A204.1 (cell line): ENCODE data around the gene GPR146.

ENCODE experiments used
- FAIRE-seq: peaks from 2 replicates; lab custom pipeline; 2012; peaks lifted over from hg19 to GRCh38; lab: Jason Lieb, UNC

Gene GPR146

DNA sequence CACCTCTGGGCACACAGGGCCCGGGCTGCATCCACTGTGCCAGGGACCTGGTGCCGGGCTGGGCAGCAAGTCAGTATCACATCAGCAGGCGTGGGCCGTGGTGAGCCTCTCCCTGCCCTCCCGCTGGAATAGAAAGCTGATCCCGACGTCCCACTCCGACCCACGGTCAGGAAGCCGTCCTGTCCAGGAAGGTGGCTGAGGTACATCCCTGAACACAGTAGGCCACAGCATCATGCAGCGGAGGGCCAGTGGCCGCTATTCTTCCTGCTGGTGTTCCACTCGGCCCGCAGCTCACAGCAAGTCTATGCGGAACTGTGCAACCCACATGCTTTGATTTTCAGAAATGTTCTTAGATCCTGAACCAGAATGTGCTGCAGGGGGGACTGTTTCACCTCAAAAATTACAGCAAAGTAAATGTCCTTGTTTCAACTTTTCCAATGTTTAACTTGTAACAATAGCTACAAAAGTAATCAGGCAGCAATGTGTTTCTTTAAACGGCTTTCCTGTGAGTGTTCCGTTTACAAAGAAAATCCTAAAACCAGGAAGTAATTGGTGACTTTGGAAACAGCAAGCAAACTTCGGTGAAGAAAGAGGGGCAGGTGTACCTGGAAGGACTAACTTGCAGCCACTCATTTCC is 676 bp upstream of the GPR146 start:
- FAIRE-seq, result no peak

DNA sequence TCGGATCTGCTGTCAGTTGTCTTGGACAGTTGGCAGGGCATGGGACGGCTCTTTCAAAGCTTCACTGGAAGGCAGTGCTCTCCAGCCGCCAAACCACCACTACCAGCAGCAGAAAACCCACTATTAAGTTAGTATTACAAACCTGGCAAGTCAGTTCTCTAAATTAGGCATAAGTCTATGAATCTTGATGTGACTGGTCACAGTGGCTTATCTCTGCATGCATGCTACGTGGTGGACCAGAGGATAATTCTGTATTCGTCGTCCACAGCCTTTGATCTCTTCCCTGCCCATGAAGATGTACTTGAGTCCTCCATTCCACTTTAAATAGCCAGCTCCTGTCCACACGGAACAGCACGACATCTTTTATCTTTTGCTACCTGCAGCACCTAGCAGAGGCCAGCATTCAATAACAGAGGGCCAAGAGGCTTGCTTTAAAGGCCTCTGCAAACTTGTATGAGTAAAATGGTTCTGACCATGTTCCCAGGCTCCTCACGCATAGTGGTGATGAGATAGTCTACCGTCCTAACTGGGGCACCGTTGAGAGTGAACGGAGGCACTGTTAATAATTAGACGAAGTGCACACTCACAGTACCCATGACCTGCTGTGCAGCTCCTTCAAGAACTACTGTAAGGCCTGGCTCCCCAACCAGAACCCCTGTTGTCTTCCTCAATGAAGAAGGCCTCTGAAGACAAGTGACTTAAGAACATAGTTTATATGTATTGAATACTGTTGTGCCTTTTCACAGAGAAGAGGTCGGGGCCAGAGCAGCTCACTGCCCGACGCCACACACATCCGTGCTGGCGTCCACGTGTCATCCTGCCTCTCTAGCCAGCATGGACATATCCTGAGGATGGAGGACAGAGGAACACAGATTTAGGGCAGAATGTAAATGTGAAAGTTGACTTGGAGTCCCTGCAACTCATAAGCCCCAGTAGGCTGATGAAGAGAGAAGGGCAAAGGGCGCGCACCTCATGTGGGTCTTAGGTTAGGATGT is 1.0 kb downstream of the GPR146 start:
- no peak for FAIRE-seq

DNA sequence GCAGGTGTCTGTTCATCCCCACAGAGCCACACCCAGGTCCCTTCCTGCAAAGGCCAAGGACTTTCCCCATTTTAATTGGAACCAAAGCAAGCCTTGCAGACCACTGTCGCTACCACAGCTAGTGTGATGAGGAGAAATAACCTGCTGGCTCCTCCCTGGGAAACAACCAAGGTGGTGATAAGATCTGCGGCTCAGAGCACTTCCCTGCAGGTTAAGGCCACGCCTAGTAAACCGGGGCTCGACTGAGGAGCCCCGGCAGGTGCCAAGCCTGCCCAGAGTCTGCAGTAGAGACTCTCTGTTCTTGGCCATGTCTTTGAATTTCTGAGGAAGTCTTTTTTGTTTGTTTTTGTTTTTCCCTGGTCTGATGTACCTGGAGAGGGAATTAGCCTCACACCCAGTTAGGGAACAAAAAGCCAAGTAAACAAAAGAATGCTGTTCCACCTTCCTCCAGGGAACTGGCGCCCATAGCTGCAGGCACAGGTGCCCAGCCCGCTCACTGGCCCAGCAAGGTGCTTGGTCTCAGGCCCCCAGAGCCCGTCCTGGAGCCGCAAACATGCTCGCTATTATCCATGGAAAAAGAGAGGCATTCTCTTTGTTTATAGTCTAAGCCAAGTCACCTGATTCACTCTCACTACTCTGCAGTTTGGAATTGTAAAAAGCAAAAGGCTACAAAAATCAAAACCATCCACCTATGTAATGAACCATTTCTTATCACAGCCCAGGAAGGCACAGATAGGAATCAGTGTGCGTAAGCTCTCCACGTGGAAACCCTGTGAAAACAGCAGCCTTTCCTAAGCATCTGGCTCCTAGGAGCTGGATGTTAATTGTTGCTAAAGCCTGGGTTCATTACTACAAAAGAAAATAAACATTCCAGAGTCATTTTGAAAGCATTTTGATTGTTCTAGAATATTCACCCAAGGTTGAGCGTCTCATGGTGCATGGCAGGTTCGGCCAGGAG is 2.7 kb downstream of the GPR146 start:
- no peak for FAIRE-seq

DNA sequence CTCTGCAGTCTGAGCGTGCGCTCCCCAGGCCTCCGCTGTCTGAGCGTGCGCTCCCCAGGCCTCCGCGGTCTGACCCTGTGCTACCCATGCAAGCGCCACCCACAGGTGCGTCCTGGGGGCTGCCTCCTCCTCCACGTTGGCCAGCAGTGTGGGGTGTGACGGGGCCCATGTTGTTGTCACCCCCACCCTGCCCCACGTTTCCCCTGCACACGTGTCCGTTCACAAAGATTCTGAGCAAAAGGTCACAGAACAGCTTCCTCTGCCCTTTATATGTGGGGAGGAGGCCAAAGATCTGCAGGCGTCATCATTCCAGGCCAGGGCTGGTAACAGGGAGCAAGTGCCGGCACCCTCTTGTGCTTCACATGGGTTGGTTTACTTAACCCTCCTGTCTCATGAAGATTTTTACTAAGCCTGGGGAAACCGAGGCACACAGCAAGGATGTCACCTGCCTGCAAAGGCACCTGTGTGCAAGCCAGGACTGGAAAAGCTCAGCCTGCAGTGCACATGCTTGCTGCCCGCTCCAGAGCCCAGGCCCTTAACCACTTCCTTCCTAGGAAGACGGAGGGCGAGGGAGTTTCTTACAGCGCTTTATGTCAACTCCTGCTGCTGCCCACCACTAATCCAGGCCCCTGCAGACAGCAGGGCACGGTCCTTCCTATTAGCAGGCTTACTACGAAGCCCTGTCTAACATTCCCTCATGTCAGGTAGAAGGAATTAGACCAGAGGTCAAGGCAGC is 4.8 kb downstream of the GPR146 start:
- FAIRE-seq, result no peak

DNA sequence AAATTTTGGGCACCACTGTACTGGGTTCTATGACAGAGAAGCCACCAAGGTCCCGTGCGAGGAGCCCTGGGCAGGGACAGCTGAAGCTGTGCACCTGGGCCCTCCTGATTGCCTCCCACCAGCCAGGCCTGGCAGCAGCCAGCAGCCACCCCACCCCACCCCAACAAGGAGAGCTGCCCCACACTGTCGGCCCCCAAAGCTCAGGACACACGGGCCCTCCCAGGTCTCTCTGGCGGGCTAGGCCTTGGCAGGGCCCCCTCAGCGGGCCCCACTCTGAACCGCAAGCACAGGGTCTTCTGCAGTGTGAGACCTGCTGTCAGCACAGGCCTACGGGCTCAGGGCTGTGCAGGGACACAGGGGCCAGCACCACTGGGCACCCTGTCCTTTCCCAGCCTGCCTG is 5.5 kb downstream of the GPR146 start:
- no peak for FAIRE-seq

DNA sequence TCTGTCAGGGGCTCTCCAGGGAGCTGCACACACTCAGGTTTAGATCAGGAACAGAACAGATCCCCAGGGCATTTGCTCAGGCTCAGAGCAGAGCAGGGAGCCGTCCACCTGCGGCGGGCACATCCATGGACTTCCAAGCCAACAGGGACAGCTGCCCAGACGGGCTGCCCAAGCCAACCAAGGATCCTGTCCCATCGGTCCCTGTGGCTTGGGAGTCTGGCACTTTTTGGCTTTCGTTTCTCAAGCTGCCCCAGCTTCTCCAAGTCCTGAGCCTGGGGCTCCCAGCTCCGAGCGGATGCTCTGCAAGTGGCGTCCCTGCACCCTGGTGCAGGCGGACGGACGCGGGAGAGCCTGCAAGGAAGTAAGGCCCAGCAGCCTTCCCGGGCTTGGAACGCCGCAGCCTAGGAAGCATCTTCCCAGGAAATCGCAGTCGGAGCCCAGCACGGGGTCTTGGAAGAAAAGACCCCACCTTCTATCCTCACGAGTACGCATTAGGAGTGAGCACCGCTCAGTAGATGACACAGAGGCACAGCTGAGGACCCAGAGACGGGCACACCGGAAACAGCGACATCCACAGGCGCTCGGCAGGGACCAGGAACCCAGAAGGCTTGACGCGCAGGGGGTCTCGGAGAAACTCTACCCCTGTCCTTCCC is 6.0 kb downstream of the GPR146 start:
- FAIRE-seq, result no peak

DNA sequence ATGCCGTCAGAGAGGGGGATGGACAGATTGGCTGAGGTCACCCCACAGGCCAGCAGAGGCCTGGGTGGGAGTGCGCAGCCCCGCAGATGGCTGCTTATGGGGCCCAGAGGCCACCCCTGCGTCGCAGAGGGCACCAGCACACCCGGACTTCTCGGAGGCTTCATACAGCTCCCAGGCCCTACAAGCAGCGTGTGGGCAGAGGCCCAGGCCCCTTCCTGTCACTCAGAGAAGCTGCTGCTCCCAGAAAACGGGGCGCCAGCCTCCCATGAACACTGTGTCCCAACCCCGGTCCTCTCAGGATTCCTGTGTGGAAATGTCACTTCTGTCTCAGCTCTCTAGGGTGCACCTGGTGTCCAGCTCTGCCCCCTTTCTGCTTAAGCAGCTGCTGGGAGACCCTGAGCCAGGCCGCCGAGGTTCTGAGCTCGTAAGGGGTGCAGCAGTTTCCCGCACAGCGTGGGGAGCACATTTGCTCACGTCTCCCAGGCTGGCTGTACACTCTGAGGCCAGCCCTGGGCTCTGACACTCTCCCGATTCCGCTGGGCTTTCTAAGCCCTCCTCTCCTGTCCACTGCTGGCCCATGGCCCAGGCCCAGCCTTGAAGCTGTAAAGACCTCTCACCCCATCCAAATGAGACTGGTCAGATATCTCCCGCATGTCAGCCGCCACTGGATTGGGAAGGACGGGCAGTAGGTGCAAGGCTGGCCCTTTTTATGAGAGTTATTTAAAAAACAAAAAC is 6.8 kb downstream of the GPR146 start:
- FAIRE-seq, result no peak

DNA sequence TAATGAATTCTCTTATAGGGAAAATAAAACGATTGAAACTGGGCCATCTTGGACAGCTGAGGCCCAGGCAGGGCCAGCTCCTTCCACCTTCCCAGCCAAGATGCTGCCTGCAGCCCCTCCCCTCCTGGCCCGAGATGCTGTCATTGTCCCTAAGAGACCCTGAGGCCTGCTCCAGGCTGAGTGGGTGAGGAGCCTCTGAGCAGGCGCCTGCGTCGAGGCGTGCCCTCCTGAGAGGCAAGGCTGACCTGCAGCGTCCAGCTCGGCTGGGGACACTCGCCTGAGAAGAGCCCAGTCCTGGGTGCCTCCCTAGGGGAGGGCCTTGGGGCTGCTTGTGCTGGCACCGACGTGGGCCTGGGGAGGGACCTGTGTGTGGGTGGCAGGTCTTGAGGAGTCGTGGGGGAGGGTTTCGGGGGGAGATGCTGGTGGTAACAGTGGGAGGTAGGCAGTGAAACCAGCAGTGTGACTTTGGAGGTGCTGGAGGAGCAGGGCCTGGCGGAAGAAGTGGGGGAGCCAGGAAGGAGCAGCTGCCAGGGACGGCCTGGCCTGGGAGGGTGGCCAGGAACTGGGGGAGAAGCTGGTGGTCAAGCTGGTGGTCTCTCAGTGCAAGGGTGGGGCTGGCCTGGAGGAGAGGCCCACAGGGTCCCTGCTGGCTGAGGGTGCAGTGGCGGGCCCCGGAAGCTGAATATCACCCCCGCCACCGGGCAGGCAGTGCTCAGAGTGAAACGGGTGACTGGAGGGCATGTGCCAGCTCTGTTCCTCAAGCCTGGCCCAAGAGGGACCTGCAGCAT is 7.9 kb downstream of the GPR146 start:
- no peak for FAIRE-seq

DNA sequence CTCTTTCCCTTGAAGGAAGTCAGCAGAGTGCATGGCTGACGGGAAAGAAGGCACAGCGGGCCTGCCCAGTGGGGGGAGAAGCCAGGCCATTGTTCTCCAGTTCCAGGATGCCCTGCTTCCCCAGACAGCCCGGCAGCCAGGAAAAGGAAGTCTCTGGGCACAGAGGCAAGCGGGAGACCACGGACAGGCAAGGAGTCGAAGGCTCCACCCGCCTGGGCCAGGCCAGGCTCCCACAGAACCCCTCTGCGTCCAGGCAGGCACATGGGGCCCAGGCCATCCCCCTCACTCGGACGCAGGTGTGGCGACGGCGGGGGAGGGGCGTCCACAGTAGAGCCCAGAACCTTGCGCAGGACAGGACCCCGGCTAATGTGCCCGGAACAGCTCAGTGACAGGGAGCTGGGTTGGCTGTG is 8.7 kb downstream of the GPR146 start:
- FAIRE-seq, result no peak

DNA sequence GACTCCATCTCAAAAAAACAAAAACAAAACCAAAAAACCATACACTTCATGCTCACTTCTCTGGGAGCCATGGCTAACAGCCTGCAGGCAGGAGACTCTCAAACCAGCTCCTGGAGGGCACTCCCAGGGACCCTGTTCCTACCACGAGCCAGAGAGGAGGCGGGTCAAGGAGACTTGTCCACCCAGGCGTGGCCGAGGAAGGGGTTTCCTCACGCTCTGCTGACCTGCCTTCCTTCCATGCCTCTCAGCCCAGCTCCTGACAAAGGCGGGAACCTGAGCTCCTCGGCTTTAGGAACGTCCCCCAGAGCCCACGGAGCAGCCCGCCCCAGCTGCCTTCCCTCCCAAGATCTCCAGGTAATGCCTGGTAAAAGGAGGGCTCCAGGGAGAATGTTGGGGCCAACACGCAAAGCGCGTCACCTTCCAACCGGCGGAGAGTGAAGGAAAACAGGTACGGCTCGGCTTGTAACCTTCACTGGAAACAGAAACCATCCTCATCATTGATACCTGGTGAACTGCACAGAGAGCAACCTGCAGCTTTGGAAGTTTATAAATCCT is 9.5 kb downstream of the GPR146 start:
- FAIRE-seq, result no peak

DNA sequence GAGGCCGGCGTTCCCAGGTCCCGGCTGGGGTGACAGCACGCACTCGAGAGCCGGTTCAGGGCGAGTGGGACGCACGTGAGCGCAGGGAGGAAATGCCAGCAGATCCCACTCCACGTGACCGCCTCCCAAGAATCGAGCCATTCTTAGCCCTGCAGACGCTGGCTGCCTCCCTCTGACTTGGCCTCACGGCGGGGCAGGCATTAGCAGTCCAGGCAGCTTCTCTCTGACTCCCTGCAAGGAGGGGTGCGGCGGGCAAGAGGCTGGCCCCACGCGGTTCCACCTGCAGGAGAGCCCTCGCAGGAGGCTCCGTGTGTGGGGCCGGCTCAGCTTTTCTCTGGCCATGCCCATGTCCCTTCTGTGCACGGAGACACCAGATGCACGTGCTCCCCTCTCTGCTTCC is 10.1 kb downstream of the GPR146 start:
- no peak for FAIRE-seq

DNA sequence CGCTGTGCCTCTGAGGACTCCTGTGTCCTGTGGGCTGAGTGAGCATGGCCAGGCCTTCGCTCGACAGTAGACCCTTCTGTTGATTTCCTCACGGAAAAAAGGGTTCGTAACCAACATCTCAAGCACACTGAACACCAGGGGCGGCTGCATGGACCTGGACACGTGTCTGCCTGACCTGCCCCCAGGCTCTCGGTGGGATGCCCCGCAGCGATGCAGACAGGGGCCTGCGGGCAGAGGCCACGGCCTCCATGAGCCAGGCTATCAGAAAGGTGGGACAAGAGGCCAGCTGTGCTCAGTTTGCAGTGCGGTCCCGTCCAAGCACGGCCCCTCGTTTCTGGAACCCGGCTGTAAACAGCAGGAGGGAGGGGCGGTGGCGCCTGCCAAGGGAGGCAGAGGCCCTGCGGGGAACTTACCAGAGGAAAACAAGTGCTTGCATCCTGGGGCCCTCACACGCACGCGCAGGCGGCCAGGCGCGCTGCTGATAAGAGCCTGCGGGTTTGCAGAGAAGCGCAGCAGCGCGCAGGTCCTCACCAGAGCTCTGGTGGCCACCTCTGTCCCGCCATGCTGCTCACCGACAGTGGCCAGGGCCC is 10.6 kb downstream of the GPR146 start:
- FAIRE-seq, result no peak

DNA sequence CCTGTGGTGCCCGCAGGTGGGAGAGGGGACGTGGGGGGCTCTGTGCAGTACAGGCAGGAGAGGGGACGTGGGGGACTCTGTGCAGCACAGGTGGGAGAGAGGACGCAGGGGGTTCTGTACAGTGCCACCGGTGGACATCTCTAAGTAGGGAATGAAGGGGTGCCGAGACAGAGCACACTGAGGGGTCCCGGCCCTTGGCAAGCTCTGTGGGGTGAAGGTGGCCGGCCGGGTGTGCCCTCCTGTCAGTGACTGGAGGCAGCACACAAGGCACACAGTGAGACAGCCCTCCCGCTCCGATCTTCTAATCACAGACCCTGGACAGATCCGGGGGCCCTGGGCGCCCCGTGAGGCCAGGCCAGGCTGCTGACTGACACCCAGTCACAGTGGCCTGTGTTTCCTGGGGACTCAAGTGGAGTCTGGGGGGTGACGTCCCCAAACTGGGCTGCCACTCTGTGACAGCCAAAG is 11.2 kb downstream of the GPR146 start:
- FAIRE-seq, result no peak

DNA sequence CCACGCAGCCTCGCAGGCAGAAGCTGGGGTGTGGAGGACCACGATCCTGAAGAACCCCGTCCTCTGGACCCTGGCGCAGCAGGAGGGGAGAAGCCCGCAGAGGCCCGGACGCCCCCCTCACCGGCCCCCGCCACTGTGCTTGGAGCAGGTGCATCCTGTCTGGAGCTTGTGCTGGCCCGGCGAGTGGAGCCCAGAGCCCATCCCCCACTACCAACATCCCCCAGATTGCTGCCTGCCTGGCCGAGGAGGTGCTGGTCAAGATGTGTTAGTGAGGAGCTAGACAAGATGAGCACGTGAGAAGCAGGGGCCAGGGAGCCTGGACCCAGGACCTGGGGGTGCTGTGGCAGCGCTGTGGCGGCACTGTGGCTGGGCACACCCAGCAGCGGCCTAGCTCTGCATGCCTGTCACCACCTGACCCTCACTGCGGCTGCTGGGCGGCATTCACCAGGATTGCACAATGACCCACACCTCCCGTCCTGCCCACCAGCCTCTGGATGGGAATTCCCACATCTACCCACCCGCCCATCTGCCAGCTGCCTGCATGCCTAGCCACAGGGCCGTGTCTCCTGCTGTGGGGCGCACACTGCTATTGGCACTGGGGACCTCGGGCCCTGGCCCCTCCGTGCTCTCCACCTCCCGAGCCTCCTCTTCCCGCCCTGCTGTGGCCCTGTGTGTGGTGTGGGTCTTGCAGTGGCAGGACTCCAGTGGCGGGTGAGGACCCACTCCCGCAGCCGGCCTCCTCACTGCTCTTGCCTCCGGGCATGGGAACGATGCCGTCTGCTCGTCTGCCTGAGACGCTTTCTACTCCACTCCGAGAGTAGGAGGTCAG is 11.8 kb downstream of the GPR146 start:
- no peak for FAIRE-seq

DNA sequence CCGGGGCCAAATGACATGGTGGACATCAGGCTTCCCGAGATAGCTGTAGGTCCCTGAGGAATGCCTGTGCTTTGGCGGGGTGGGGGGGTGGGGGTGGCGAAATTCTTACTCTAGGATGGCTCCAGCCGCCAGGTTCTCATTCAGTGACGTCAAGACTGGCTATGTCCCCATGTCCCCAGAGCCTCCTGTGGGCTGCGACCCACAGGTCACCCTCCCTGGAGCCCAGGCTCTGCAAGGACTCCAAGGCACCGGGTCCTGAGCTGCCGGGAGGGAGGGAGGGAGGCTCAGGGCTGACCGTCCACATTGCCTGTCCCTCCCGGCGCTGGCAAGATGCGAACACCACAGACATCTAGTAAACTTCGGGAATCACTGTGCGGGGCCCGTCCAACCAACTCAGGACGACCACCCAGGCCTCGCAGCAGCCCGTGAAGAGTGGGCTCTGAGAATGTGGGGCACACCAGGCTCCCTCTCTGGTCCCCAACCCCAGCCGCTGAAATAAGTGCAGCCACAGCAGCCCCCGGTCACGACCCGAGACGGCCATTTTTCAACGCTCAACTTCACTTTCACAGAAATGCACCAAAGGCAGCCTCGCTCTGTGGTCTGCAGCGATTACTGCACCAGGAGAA is 12.6 kb downstream of the GPR146 start:
- no peak for FAIRE-seq

DNA sequence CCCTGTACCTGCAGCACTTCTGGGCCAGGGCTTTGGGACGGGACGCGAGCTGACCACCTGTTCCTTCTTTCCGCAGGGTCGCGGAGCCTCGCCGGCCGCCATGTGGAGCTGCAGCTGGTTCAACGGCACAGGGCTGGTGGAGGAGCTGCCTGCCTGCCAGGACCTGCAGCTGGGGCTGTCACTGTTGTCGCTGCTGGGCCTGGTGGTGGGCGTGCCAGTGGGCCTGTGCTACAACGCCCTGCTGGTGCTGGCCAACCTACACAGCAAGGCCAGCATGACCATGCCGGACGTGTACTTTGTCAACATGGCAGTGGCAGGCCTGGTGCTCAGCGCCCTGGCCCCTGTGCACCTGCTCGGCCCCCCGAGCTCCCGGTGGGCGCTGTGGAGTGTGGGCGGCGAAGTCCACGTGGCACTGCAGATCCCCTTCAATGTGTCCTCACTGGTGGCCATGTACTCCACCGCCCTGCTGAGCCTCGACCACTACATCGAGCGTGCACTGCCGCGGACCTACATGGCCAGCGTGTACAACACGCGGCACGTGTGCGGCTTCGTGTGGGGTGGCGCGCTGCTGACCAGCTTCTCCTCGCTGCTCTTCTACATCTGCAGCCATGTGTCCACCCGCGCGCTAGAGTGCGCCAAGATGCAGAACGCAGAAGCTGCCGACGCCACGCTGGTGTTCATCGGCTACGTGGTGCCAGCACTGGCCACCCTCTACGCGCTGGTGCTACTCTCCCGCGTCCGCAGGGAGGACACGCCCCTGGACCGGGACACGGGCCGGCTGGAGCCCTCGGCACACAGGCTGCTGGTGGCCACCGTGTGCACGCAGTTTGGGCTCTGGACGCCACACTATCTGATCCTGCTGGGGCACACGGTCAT is 13.3 kb downstream of the GPR146 start:
- FAIRE-seq, result no peak
